Measurements from ENCODE around the gene KBTBD13. TPM values are rescaled to one million over a fixed set of nuclear protein-coding genes. Genes with fewer than 3 reads are reported as not detected.

The KBTBD13 gene
- total RNA-seq, 1 experiment from 2014 or later, result not detected

- Mint-ChIP-seq H3K36me3 (ENCODE audit: insufficient read depth, unreplicated experiment) (peaks cover 59% of the 10 kb centered on the region), H3K4me1 (ENCODE audit: insufficient read depth, unreplicated experiment) (no peaks in the 10 kb centered on the region), H3K27me3 (ENCODE audit: insufficient read depth, unreplicated experiment) (no peaks in the 10 kb centered on the region), H3K4me3 (ENCODE audit: unreplicated experiment) (no peak overlapping the region), H3K27ac (ENCODE audit: low read depth, unreplicated experiment) (no peak overlapping the region), H3K9me3 (ENCODE audit: unreplicated experiment) (no peaks in the 10 kb centered on the region)
- DNase-seq (ENCODE audit: unreplicated experiment), result no peak
- intact Hi-C loops (cut with micrococcal nuclease), result no loop called here
- CTCF ChIA-PET, result no interaction called here
- no peak for TF ChIP-seq CTCF (IDR thresholded peaks at IDR 0.05; ENCODE audit: unreplicated experiment)
- POLR2A ChIA-PET, result interaction anchor here (1.1 kb wide), 1 partner anchor 16 kb away, joined by 3 read pairs; no protein-coding TSS in a partner anchor
- no TSS peak for BruUV-seq (replicated peaks)
Measured at GRCh38 chr15:65105038-65105437, 28.5 kb downstream of the KBTBD13 start.

- Mint-ChIP-seq H3K4me3 (ENCODE audit: unreplicated experiment) (no peak overlapping the region), H3K27me3 (ENCODE audit: insufficient read depth, unreplicated experiment) (no peaks in the 10 kb centered on the region), H3K27ac (ENCODE audit: low read depth, unreplicated experiment) (no peak overlapping the region), H3K36me3 (ENCODE audit: insufficient read depth, unreplicated experiment) (peaks cover 50% of the 10 kb centered on the region), H3K4me1 (ENCODE audit: insufficient read depth, unreplicated experiment) (no peaks in the 10 kb centered on the region), H3K9me3 (ENCODE audit: unreplicated experiment) (no peaks in the 10 kb centered on the region)
- no peak for TF ChIP-seq CTCF (IDR thresholded peaks at IDR 0.05; ENCODE audit: unreplicated experiment)
- intact Hi-C loops (cut with micrococcal nuclease), result no loop called here
- no TSS peak for BruUV-seq (replicated peaks)
- POLR2A ChIA-PET, result interaction anchor here (1.1 kb wide), 1 partner anchor 15 kb away, joined by 3 read pairs; no protein-coding TSS in a partner anchor
- no peak for DNase-seq (ENCODE audit: unreplicated experiment)
- CTCF ChIA-PET, result interaction anchor here (0.6 kb wide), 1 partner anchor 210 kb away, joined by 3 read pairs; no protein-coding TSS in a partner anchor
Measured at GRCh38 chr15:65106011-65106590, 29.6 kb downstream of the KBTBD13 start.

GRCh38 chr15:65110676-65111292, 34.2 kb downstream of the KBTBD13 start:
- no peak overlapping the region for H3K27ac Mint-ChIP-seq (ENCODE audit: low read depth, unreplicated experiment)
- H3K9me3 Mint-ChIP-seq (ENCODE audit: unreplicated experiment), result no peaks in the 10 kb centered on the region
- no TSS peak for BruUV-seq (replicated peaks)
- ChIA-PET POLR2A (interaction anchor here (0.6 kb wide), 2 partner anchors 285 to 377 kb away, joined by 3 read pairs; partner anchors contain the start of gene PIF1), CTCF (interaction anchor here (0.6 to 1.2 kb wide), 3 partner anchors 9 to 812 kb away, joined by 3 to 9 read pairs (median 3); no protein-coding TSS in a partner anchor)
- intact Hi-C loops (cut with micrococcal nuclease), result no loop called here
- no peaks in the 10 kb centered on the region for H3K27me3 Mint-ChIP-seq (ENCODE audit: insufficient read depth, unreplicated experiment)
- DNase-seq (ENCODE audit: unreplicated experiment), result no peak
- TF ChIP-seq CTCF (IDR thresholded peaks at IDR 0.05; ENCODE audit: unreplicated experiment), result no peak
- H3K36me3 Mint-ChIP-seq (ENCODE audit: insufficient read depth, unreplicated experiment), result peaks cover 39% of the 10 kb centered on the region
- H3K4me1 Mint-ChIP-seq (ENCODE audit: insufficient read depth, unreplicated experiment), result no peaks in the 10 kb centered on the region
- no peak overlapping the region for H3K4me3 Mint-ChIP-seq (ENCODE audit: unreplicated experiment)

- intact Hi-C loops (cut with micrococcal nuclease), result no loop called here
- ChIA-PET CTCF (interaction anchor here (0.7 to 1.7 kb wide), 4 partner anchors 18 to 384 kb away, joined by 3 to 4 read pairs (median 4); no protein-coding TSS in a partner anchor), POLR2A (interaction anchor here (0.9 kb wide), 1 partner anchor 17 kb away, joined by 3 read pairs; no protein-coding TSS in a partner anchor)
- no peaks in the 10 kb centered on the region for H3K9me3 Mint-ChIP-seq (ENCODE audit: unreplicated experiment)
- TF ChIP-seq CTCF (IDR thresholded peaks at IDR 0.05; ENCODE audit: unreplicated experiment), result no peak
- peaks cover 58% of the 10 kb centered on the region for H3K36me3 Mint-ChIP-seq (ENCODE audit: insufficient read depth, unreplicated experiment)
- no peak within 1 kb of the TSS for H3K27ac Mint-ChIP-seq (ENCODE audit: low read depth, unreplicated experiment)
- H3K27me3 Mint-ChIP-seq (ENCODE audit: insufficient read depth, unreplicated experiment), result no peaks in the 10 kb centered on the region
- no TSS peak for BruUV-seq (replicated peaks)
- DNase-seq (ENCODE audit: unreplicated experiment), result no peak
- H3K4me1 Mint-ChIP-seq (ENCODE audit: insufficient read depth, unreplicated experiment), result no peaks in the 10 kb centered on the region
- H3K4me3 Mint-ChIP-seq (ENCODE audit: unreplicated experiment), result no peak within 1 kb of the TSS
Measured at GRCh38 chr15:65115086-65115485, 38.5 kb downstream of the KBTBD13 start, which contains the start of gene UBAP1L. Gene UBAP1L, minus strand, starts transcription at chr15:65115200. Its CDS starts 8,985 bp downstream, at chr15:65106215.
